Measurements from ENCODE around the gene ADAMTS10. TPM values are rescaled to one million over a fixed set of nuclear protein-coding genes. Genes with fewer than 3 reads are reported as not detected.

The ADAMTS10 gene
- total RNA-seq, 1 experiment from 2014 or later, result 10.2 TPM

DNA sequence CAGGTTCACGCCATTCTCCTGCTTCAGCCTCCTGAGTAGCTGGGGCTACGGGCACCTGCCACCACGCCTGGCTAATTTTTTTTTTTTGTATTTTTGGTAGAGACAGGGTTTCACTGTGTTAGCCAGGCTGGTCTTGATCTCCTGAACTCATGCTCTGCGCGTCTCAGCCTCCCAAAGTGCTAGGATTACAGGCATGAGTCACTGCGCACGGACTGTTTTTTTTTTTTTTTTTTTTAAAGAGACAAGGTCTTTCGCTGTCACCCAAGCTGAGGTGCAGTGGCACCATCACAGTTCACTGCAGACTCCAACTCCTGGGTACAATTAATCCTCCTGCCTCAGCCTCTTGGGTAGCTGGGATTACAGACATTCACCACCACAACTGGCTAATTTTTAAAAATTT lies 8.2 kb upstream of the ADAMTS10 start (continued):
- TF ChIP-seq REST (IDR thresholded peaks at IDR 0.05; ENCODE audit: low read depth) (no peak), ZNF274 (IDR thresholded peaks at IDR 0.05; ENCODE audit: low read depth, low read length) (no peak), RAD21 (IDR thresholded peaks at IDR 0.05; ENCODE audit: low read depth) (no peak), TCF7L2 (IDR thresholded peaks at IDR 0.05; ENCODE audit: borderline replicate concordance, extremely low read depth, insufficient read depth, insufficient read length) (no peak), EZH2phosphoT487 (IDR thresholded peaks at IDR 0.05; ENCODE audit: borderline replicate concordance) (no peak), ELF1 (IDR thresholded peaks at IDR 0.05; ENCODE audit: borderline replicate concordance, low read depth) (no peak), POLR2A (IDR thresholded peaks at IDR 0.05; ENCODE audit: borderline replicate concordance, extremely low read depth, insufficient read depth, insufficient read length) (no peak), SIN3A (IDR thresholded peaks at IDR 0.05; ENCODE audit: low read depth) (no peak)
- TF ChIP-seq, protein P1, sequence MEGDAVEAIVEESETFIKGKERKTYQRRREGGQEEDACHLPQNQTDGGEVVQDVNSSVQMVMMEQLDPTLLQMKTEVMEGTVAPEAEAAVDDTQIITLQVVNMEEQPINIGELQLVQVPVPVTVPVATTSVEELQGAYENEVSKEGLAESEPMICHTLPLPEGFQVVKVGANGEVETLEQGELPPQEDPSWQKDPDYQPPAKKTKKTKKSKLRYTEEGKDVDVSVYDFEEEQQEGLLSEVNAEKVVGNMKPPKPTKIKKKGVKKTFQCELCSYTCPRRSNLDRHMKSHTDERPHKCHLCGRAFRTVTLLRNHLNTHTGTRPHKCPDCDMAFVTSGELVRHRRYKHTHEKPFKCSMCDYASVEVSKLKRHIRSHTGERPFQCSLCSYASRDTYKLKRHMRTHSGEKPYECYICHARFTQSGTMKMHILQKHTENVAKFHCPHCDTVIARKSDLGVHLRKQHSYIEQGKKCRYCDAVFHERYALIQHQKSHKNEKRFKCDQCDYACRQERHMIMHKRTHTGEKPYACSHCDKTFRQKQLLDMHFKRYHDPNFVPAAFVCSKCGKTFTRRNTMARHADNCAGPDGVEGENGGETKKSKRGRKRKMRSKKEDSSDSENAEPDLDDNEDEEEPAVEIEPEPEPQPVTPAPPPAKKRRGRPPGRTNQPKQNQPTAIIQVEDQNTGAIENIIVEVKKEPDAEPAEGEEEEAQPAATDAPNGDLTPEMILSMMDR (IDR thresholded peaks at IDR 0.05 in 2 of 3, conservative IDR thresholded peaks at IDR 0.05 in 1 of 3; ENCODE audit: borderline replicate concordance in 1 of 3, insufficient read depth in 1 of 3, low read depth in 2 of 3, low read length in 2 of 3), result no peak

GRCh38 chr19:8617984-8618383 lies 7.5 kb upstream of the ADAMTS10 start:
- Histone ChIP-seq H3K36me3 (ENCODE audit: control insufficient read depth in 1 of 2, insufficient read depth in 2 of 2, low read length in 2 of 2) (no peaks in the 10 kb centered on the region), H3K4me3 (replicated peaks in 1 of 2; ENCODE audit: low read depth in 1 of 2, low read length in 2 of 2) (no peak overlapping the region), H3K9me2 (ENCODE audit: insufficient read depth) (no peaks in the 10 kb centered on the region), H4K20me1 (ENCODE audit: insufficient read depth) (no peaks in the 10 kb centered on the region), H3K27me3 (ENCODE audit: insufficient read depth, low read length) (no peaks in the 10 kb centered on the region), H3K9ac (ENCODE audit: low read length) (no peak overlapping the region), H3K27ac (ENCODE audit: low read depth, low read length) (no peak overlapping the region), H3K4me2 (ENCODE audit: low read length) (peak overlapping the region; percentile 66; the same call in 1 of the 2 replicates), H3K4me1 (ENCODE audit: control insufficient read depth in 1 of 2, insufficient read depth in 2 of 2, low read length in 2 of 2) (peaks cover 3 to 19% of the 10 kb centered on the region in 2 experiments; a peak in 3 of 4 replicates), H3K79me2 (ENCODE audit: insufficient read depth, low read length) (no peaks in the 10 kb centered on the region), H3K9me3 (ENCODE audit: control insufficient read depth in 1 of 2, insufficient read depth in 1 of 2, low read depth in 1 of 2, low read length in 2 of 2) (no peaks in the 10 kb centered on the region), H2AFZ (ENCODE audit: low read depth, low read length, poor library complexity, severe bottlenecking) (no peak overlapping the region)
- RAD21 ChIA-PET (ENCODE audit: low non-redundant PET in 1 of 2, low total read pairs in 2 of 2, uncharacterized antibody in 2 of 2, unreplicated experiment in 2 of 2), result no interaction called here
- intact Hi-C loops (cut with micrococcal nuclease), result no loop called here
- no peak for TF ChIP-seq JUND (IDR thresholded peaks at IDR 0.05)
- TF ChIP-seq EZH2 (IDR thresholded peaks at IDR 0.05), result no peak
- no peak for TF ChIP-seq REST (IDR thresholded peaks at IDR 0.05; ENCODE audit: low read depth)
- TF ChIP-seq CEBPB (IDR thresholded peaks at IDR 0.05; ENCODE audit: low read depth), result no peak
- TF ChIP-seq POLR2A (IDR thresholded peaks at IDR 0.05; ENCODE audit: borderline replicate concordance, extremely low read depth, insufficient read depth, insufficient read length), result no peak
- no peak for TF ChIP-seq YY1 (IDR thresholded peaks at IDR 0.05; ENCODE audit: extremely low read depth, insufficient replicate concordance, low read depth, low read length)
- no peak for TF ChIP-seq FOSL1 (IDR thresholded peaks at IDR 0.05; ENCODE audit: low read depth)
- no peak for TF ChIP-seq POLR2AphosphoS5 (IDR thresholded peaks at IDR 0.05; ENCODE audit: low read depth, low read length)
- no TSS peak for BruUV-seq (replicated peaks)
- CTCF ChIA-PET, result no interaction called here
- DNase-seq (ENCODE audit: low read depth, low spot score) (no peak), ATAC-seq (no peak)
- POLR2A ChIA-PET, result no interaction called here
